ENCODE data around the gene ADARB2.

- no peak for TF ChIP-seq CTCF (IDR thresholded peaks at IDR 0.05)
- no peak for TF ChIP-seq POLR2AphosphoS5 (IDR thresholded peaks at IDR 0.05)
- TF ChIP-seq POLR2A (IDR thresholded peaks at IDR 0.05) = no peak
Observed at GRCh38 chr10:1163204-1163660, 574.1 kb downstream of the ADARB2 start.
